Body of pancreas (tissue), 4 donors: ENCODE results near the gene TMEM72.

Source experiments
- CTCF ChIP-seq, 7 experiments: fragments of 450-650 bp in 4 of 7; fragments of 200-600 bp in 3 of 7; sonication (generic) in 3 of 7; IDR thresholded peaks; one replicate each; pipeline ENCODE4 v1.5.1; 2016 to 2019; ENCODE audit warnings: antibody characterized with exemption in 7 of 7
- POLR2A ChIP-seq, 3 donors: fragments of 450-650 bp; IDR thresholded peaks; one replicate each; pipeline ENCODE4 v1.6.1; 2016; ENCODE audit warnings: antibody characterized with exemption in 3 of 3, mild to moderate bottlenecking in 2 of 3

GRCh38 chr10:44952779-44953231 is 41.7 kb downstream of the TMEM72 start:
- TF ChIP-seq POLR2A (IDR thresholded peaks at IDR 0.05) (no peak), CTCF (IDR thresholded peaks at IDR 0.05) (no peak)
